ENCODE data around the gene LTK. TPM values are rescaled to one million over a fixed set of nuclear protein-coding genes. Genes with fewer than 3 reads are reported as not detected.

LTK gene
- 14.7 TPM for polyA plus RNA-seq
- long read RNA-seq, donor 1 = 0 reads
- long read RNA-seq, donor 2 = 0 reads
- long read RNA-seq, donor 3 = 0 reads
- long read RNA-seq, donor 4 = 0 reads
- long read RNA-seq, donor 5 = 0 reads
- long read RNA-seq, donor 6 = 0 reads
- long read RNA-seq, donor 7, partial matches to known transcripts = 0 of 1 reads
- long read RNA-seq, donor 7, other reads (novel, unspliced or antisense) = 0 of 1 reads
- long read RNA-seq, donor 8 = 0 reads
- long read RNA-seq, donor 9 = 0 reads
- long read RNA-seq, donor 10, partial matches to known transcripts = 0 of 1 reads
- long read RNA-seq, donor 10, other reads (novel, unspliced or antisense) = 0 of 1 reads
- long read RNA-seq, donor 11 = 0 reads

DNA sequence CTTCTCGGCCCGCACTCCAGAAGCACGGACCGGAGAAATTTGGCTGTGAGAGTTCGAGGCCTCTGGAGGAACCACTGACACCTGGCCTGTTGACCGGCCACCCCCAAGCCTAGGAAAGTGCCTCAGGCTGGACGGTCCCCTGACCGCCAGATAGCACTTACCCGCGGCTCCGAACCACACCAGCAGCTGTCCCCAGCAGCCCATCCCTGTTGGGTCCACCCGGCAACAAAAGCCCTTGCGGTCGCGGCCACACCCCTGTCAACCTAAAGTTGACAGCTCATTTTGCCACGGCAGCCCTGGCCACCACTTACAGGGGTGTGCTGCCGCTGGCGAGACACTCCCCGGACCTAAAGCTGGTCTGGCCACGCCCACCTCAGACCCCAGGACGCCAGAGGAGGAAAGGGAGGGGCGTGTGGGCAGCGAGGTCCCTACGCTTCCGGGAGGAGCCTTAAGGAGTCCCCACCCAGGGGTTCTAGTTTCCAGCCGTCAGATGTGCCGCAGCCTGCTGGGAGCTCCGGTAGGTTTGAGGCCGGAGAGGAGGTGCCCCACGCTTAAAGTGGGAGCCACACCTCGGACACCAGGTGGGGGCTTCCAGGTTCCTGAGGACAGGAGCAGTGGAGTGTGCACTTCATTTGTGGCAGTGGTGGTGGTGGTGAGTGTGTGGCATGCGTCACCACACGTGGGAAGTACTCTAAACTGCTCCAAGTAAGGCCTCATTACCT lies at the start of gene LTK:
Gene LTK (minus strand): TSS at position 322 of the 722 bp plus-strand sequence. CDS start 118 bp downstream, at position 204.
- DNase-seq = peak in 1 of 2 donors; percentile 60

DNA sequence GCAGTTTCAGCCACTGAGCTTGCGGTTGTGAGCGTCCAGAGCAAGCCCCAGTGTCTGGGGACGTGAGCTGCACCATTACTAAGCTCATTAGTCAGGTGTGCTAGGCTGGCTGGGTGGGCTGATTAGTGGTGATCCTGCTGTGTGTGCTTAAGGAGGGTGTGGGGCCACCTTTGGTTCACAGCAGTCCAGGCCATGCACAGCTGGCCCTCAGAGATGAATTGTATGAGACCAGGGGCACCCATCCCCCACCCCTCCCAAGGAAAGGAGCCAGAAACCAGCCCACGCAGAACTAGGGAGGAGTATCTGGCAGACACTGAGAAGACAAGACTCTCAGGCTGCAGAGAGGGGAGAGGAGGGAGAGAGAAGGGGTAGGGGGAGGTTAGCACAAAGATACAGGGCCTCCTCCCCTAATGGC lies 49.2 kb upstream of the LTK start:
- Histone ChIP-seq H3K27me3 (ENCODE audit: control insufficient read depth, insufficient read depth, low read length) (no peaks in the 10 kb centered on the region), H3K4me1 (ENCODE audit: control insufficient read depth, insufficient read depth, low read length) (peaks cover 82% of the 10 kb centered on the region), H3K9me3 (ENCODE audit: control insufficient read depth, low read depth, low read length) (no peaks in the 10 kb centered on the region), H3K36me3 (ENCODE audit: control insufficient read depth, insufficient read depth, low read length) (peaks cover 40% of the 10 kb centered on the region), H3K27ac (ENCODE audit: low read length) (peak overlapping the region; percentile 37), H3K4me3 (ENCODE audit: low read length) (no peak overlapping the region)
- DNase-seq = peak in 1 of 2 donors; percentile 62
- no CpG with 5 or more reads among the region's 4 CpGs for WGBS (ENCODE audit: insufficient coverage, low lambda C conversion rate)

More for the DNA sequence above, at the start of gene LTK:
- H3K9me3 ChIP-seq (ENCODE audit: control insufficient read depth, low read depth, low read length) = no peaks in the 10 kb centered on the region
- no CpG with 5 or more reads among the region's 33 CpGs for WGBS (ENCODE audit: insufficient coverage, low lambda C conversion rate)
- H3K4me1 ChIP-seq (ENCODE audit: control insufficient read depth, insufficient read depth, low read length) = peaks cover 24% of the 10 kb centered on the region
- no peak within 1 kb of the TSS for H3K27ac ChIP-seq (ENCODE audit: low read length)
- H3K4me3 ChIP-seq (ENCODE audit: low read length) = peak within 1 kb of the TSS; percentile 34
- peaks cover 10% of the 10 kb centered on the region for H3K36me3 ChIP-seq (ENCODE audit: control insufficient read depth, insufficient read depth, low read length)
- peaks cover 34% of the 10 kb centered on the region for H3K27me3 ChIP-seq (ENCODE audit: control insufficient read depth, insufficient read depth, low read length)

DNA sequence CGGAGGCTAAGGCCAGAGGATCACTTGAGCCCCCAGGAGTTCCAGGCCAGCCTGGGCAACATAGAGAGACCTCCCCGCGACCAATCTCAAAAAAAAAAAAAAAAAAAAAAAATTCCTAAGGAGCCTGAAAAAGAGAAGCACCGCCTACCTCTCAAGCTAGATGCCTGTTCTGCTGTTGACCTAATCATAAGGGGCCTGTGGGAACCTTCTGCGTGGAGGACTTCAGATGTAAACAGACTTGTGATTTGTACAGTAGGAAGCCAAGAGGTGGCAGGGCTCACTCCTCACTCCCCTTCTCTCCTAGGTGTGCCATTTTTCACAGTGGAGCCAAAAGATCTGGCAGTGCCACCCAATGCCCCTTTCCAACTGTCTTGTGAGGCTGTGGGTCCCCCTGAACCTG lies 48.6 kb upstream of the LTK start:
- WGBS (ENCODE audit: insufficient coverage, low lambda C conversion rate) = no CpG with 5 or more reads among the region's 5 CpGs
- Histone ChIP-seq H3K27ac (ENCODE audit: low read length) (peak overlapping the region; percentile 37), H3K27me3 (ENCODE audit: control insufficient read depth, insufficient read depth, low read length) (no peaks in the 10 kb centered on the region), H3K36me3 (ENCODE audit: control insufficient read depth, insufficient read depth, low read length) (peaks cover 38% of the 10 kb centered on the region), H3K4me3 (ENCODE audit: low read length) (no peak overlapping the region), H3K9me3 (ENCODE audit: control insufficient read depth, low read depth, low read length) (no peaks in the 10 kb centered on the region), H3K4me1 (ENCODE audit: control insufficient read depth, insufficient read depth, low read length) (peaks cover 79% of the 10 kb centered on the region)
- peak in 1 of 2 donors; percentile 7 for DNase-seq

DNA sequence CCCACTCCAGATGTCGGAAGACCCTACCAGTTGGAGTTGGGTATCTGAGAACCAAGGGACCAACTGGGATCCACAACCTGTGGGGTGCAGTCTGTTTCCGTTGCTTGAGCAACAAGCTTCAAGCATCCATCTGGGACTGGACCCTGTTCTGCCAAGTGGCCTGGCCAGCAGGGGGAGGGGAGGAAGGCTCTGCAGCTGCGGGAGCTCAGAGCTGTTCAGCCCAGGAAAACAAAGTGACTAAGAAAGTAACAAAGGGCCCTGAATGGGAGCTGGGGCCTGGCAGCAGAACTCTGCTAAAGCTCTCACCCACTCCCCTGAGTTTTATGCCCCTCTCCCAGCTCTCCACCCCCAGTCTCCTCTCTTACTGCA lies 48.1 kb upstream of the LTK start:
- Histone ChIP-seq H3K27me3 (ENCODE audit: control insufficient read depth, insufficient read depth, low read length) (no peaks in the 10 kb centered on the region), H3K9me3 (ENCODE audit: control insufficient read depth, low read depth, low read length) (no peaks in the 10 kb centered on the region), H3K4me3 (ENCODE audit: low read length) (no peak overlapping the region), H3K4me1 (ENCODE audit: control insufficient read depth, insufficient read depth, low read length) (peaks cover 74% of the 10 kb centered on the region), H3K36me3 (ENCODE audit: control insufficient read depth, insufficient read depth, low read length) (peaks cover 37% of the 10 kb centered on the region), H3K27ac (ENCODE audit: low read length) (no peak overlapping the region)
- peak; percentile 47 to 57 for DNase-seq
- no CpG with 5 or more reads among the region's 3 CpGs for WGBS (ENCODE audit: insufficient coverage, low lambda C conversion rate)

DNA sequence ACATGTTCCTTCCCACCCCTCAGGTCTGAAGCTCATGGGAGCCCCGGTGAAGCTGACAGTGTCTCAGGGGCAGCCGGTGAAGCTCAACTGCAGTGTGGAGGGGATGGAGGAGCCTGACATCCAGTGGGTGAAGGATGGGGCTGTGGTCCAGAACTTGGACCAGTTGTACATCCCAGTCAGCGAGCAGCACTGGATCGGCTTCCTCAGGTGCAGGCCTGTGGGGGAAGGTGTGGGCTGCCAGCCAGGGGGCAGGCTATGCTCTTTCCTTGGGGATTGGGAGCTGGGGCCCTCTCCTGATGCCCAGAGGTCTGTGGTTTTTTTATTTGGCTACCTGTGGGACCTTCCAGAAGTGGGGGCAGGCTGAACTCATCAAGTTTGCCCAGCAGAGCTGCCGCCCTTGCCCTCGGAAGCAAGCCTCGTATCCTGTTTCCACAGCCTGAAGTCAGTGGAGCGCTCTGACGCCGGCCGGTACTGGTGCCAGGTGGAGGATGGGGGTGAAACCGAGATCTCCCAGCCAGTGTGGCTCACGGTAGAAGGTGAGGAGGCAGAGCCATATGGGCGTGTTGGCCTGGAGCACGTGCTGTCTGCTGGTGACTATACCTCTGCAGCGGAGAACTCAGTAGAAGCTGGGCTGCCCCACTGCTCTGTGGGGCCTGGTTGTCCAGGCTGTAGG lies 47.6 kb upstream of the LTK start:
- Histone ChIP-seq H3K27me3 (ENCODE audit: control insufficient read depth, insufficient read depth, low read length) (no peaks in the 10 kb centered on the region), H3K9me3 (ENCODE audit: control insufficient read depth, low read depth, low read length) (no peaks in the 10 kb centered on the region), H3K4me3 (ENCODE audit: low read length) (no peak overlapping the region), H3K4me1 (ENCODE audit: control insufficient read depth, insufficient read depth, low read length) (peaks cover 69% of the 10 kb centered on the region), H3K27ac (ENCODE audit: low read length) (no peak overlapping the region), H3K36me3 (ENCODE audit: control insufficient read depth, insufficient read depth, low read length) (peaks cover 37% of the 10 kb centered on the region)
- DNase-seq = no peak
- no CpG with 5 or more reads among the region's 16 CpGs for WGBS (ENCODE audit: insufficient coverage, low lambda C conversion rate)

DNA sequence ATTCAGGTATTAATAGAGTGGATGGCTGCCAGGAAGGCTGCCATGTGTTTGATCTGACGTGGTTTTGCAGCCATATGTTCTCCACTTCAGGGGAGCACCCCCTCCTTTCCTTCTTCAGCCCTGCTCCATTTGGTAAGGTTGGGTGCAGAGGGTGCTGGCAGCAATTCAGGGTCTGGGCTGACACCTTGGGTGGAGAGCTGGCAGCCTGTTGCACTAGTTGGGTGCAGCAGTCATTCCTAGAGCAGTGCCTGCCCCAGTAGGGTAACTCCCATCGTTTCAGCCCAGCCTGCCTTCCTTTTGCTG lies 46.9 kb upstream of the LTK start:
- peaks cover 62% of the 10 kb centered on the region for H3K4me1 ChIP-seq (ENCODE audit: control insufficient read depth, insufficient read depth, low read length)
- H3K36me3 ChIP-seq (ENCODE audit: control insufficient read depth, insufficient read depth, low read length) = peaks cover 32% of the 10 kb centered on the region
- peak overlapping the region; percentile 86 for H3K4me3 ChIP-seq (ENCODE audit: low read length)
- WGBS (ENCODE audit: insufficient coverage, low lambda C conversion rate) = no CpG with 5 or more reads among the region's 2 CpGs
- H3K27ac ChIP-seq (ENCODE audit: low read length) = no peak overlapping the region
- no peaks in the 10 kb centered on the region for H3K9me3 ChIP-seq (ENCODE audit: control insufficient read depth, low read depth, low read length)
- no peaks in the 10 kb centered on the region for H3K27me3 ChIP-seq (ENCODE audit: control insufficient read depth, insufficient read depth, low read length)
- DNase-seq = peak in 1 of 2 donors; percentile 18

DNA sequence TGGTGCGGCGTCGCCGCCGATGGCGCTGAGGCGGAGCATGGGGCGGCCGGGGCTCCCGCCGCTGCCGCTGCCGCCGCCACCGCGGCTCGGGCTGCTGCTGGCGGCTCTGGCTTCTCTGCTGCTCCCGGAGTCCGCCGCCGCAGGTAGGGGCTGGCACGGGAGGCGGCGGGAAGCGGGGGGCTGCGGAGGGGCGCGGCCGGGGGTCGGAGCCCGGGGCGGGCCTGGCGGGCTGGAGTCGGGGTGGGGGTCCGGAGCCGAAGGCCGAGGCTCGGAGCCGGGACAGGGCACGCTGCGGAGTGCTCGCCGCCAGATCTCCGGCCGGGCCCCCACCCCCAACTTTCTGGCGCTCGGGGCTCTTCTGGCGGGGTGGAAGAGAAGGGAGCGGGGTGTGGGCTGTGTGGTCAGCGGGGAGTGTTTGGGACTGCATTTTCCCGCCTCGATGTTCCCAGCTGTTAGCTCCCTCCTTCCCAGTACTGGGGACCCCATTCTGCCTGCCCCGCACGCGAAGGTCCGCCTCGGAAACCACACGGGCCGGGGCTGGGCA lies 45.7 kb upstream of the LTK start:
- Histone ChIP-seq H3K4me1 (ENCODE audit: control insufficient read depth, insufficient read depth, low read length) (peaks cover 63% of the 10 kb centered on the region), H3K4me3 (ENCODE audit: low read length) (peak overlapping the region; percentile 86), H3K36me3 (ENCODE audit: control insufficient read depth, insufficient read depth, low read length) (peaks cover 24% of the 10 kb centered on the region), H3K27me3 (ENCODE audit: control insufficient read depth, insufficient read depth, low read length) (no peaks in the 10 kb centered on the region), H3K9me3 (ENCODE audit: control insufficient read depth, low read depth, low read length) (no peaks in the 10 kb centered on the region), H3K27ac (ENCODE audit: low read length) (peak overlapping the region; percentile 22)
- no peak for DNase-seq
- WGBS (ENCODE audit: insufficient coverage, low lambda C conversion rate) = no CpG with 5 or more reads among the region's 60 CpGs

DNA sequence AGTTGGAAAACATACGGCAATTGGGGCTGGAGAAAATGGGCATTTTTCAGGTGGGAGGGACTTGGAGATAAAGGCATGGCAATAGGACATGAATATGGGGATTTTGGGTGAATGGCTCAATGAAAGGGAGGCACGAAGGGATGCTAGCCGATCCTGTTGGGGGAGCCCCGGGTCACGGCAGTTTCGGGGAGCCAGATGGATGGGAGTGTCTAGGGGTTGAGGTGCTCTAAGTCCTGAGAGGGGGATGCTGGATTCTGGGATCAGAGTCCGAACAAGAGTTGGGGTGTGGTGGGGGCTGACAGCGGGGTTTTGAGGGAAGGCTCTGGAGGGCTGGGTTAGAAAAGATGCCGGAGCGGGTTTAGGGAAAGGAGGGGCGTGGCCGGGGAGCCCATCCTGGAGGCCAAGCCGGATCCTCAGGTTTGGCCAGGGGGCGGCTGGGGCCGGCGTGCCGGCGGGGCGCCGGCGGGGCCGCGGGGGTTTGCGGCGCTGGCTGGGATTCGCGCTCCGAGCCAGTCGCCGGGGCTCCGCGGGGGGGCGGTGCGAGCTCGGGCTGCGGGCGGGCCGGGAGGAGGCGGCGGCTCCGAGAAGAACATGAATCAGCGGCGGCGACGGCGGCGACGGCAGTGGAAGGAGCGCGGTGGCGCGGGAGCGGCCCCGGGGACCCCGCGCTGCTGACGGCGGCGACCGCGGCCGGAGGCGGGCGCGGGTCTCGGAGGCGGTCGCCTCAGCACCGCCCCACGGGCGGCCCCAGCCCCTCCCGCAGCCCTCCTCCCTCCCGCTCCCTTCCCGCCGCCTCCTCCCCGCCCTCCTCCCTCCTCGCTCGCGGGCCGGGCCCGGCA lies 45.0 kb upstream of the LTK start, which contains the start of gene TYRO3:
Gene TYRO3 (plus strand): TSS at position 813 of the 839 bp plus-strand sequence. CDS start 46 bp downstream, outside the sequence.
- peaks cover 20% of the 10 kb centered on the region for H3K36me3 ChIP-seq (ENCODE audit: control insufficient read depth, insufficient read depth, low read length)
- peak within 1 kb of the TSS; percentile 86 for H3K4me3 ChIP-seq (ENCODE audit: low read length)
- peaks cover 56% of the 10 kb centered on the region for H3K4me1 ChIP-seq (ENCODE audit: control insufficient read depth, insufficient read depth, low read length)
- peak within 1 kb of the TSS; percentile 43 for H3K27ac ChIP-seq (ENCODE audit: low read length)
- WGBS (ENCODE audit: insufficient coverage, low lambda C conversion rate) = 40% methylated on average over 1 of the region's 81 CpGs
- no peaks in the 10 kb centered on the region for H3K27me3 ChIP-seq (ENCODE audit: control insufficient read depth, insufficient read depth, low read length)
- peak in 1 of 2 donors; percentile 83 for DNase-seq
- no peaks in the 10 kb centered on the region for H3K9me3 ChIP-seq (ENCODE audit: control insufficient read depth, low read depth, low read length)

DNA sequence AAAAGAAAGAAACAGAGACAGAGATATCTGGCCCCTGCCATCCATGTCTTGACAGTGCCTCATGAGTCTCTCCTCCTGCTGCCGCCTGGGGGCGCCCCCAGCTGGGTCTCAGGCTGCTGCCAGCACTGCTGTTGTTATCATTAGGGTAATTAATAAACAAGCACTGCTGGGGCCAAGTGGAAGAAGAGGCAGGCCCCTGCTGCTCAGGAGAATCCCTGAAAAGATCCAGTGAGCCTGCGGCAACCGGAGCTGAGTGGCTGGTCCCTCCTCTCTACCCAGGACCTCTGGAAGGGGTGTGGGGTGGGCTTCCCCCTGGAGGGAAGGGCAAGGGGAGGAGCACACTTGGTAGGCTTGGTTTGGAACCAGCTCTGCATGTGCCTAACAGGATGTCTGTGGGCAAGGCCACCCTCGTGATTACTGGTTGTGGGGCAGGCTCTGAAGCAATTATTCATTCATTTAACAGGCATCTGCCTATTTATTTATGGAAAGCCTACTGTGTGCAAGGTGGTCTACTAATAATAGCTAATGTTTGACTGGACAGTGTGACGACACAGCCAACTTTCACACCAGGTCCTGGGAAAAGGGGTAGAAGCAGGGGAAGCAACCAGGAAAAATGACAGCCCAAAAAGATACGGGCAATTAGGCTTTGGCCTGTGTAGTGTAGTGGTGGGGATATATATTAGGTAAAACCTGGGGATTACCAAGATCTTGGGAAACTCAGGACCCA lies 44.2 kb upstream of the LTK start:
- H3K4me1 ChIP-seq (ENCODE audit: control insufficient read depth, insufficient read depth, low read length) = peaks cover 48% of the 10 kb centered on the region
- H3K36me3 ChIP-seq (ENCODE audit: control insufficient read depth, insufficient read depth, low read length) = peaks cover 18% of the 10 kb centered on the region
- no peaks in the 10 kb centered on the region for H3K9me3 ChIP-seq (ENCODE audit: control insufficient read depth, low read depth, low read length)
- 17% methylated on average over 1 of the region's 7 CpGs for WGBS (ENCODE audit: insufficient coverage, low lambda C conversion rate)
- H3K27me3 ChIP-seq (ENCODE audit: control insufficient read depth, insufficient read depth, low read length) = no peaks in the 10 kb centered on the region
- H3K4me3 ChIP-seq (ENCODE audit: low read length) = no peak overlapping the region
- DNase-seq = peak; percentile 69 to 89
- peak overlapping the region; percentile 43 for H3K27ac ChIP-seq (ENCODE audit: low read length)

Data from large intestine (tissue), 12 donors.